BLaER1 (cell line): ENCODE results near the gene SGMS1.

Source experiments
- H3K27ac ChIP-seq: shearing (Covaris generic); formaldehyde crosslinking; 2 replicates; pipeline ENCODE4 v1.8.1; 2022
- H3K27me3 ChIP-seq: shearing (Covaris generic); formaldehyde crosslinking; 2 replicates; pipeline ENCODE4 v1.8.1; 2022
- H3K36me3 ChIP-seq: shearing (Covaris generic); formaldehyde crosslinking; 2 replicates; pipeline ENCODE4 v1.8.1; 2022
- H3K4me1 ChIP-seq: shearing (Covaris generic); formaldehyde crosslinking; 2 replicates; pipeline ENCODE4 v1.8.1; 2022
- H3K4me2 ChIP-seq: shearing (Covaris generic); formaldehyde crosslinking; 2 replicates; pipeline ENCODE4 v1.8.1; 2022
- H3K4me3 ChIP-seq: shearing (Covaris generic); formaldehyde crosslinking; 2 replicates; pipeline ENCODE4 v1.8.1; 2022
- H3K9ac ChIP-seq: shearing (Covaris generic); formaldehyde crosslinking; 2 replicates; pipeline ENCODE4 v1.8.1; 2022
- H3K9me3 ChIP-seq: shearing (Covaris generic); formaldehyde crosslinking; 2 replicates; pipeline ENCODE4 v1.8.1; 2022
- H4K20me1 ChIP-seq: shearing (Covaris generic); formaldehyde crosslinking; 2 replicates; pipeline ENCODE4 v1.8.1; 2022
- Cebpa-rat ChIP-seq: shearing (Covaris generic); IDR thresholded peaks from 2 replicates; pipeline ENCODE4 v1.8.1; 2022

The SGMS1 gene

GRCh38 chr10:50294582-50294981 is 329.2 kb downstream of the SGMS1 start:
- no peaks in the 10 kb centered on the region for H4K20me1 ChIP-seq
- H3K9ac ChIP-seq, result no peak overlapping the region

GRCh38 chr10:50293513-50294313 is 330.0 kb downstream of the SGMS1 start:
- no peak for TF ChIP-seq Cebpa-rat

More at GRCh38 chr10:50294582-50294981, 329.2 kb downstream of the SGMS1 start:
- no peak overlapping the region for H3K4me2 ChIP-seq
- H3K36me3 ChIP-seq, result no peaks in the 10 kb centered on the region
- no peaks in the 10 kb centered on the region for H3K27me3 ChIP-seq
- no peak overlapping the region for H3K27ac ChIP-seq
- H3K4me1 ChIP-seq, result 0 out of 2 replicates have a peak, but pooled peaks cover 6% of the 10 kb centered on the region
- TF ChIP-seq Cebpa-rat, result no peak
- H3K9me3 ChIP-seq, result peaks cover 11% of the 10 kb centered on the region; the same call in 1 of the 2 replicates
- no peak overlapping the region for H3K4me3 ChIP-seq

GRCh38 chr10:50291261-50291850 is 332.4 kb downstream of the SGMS1 start:
- Histone ChIP-seq H3K36me3 (no peaks in the 10 kb centered on the region), H4K20me1 (no peaks in the 10 kb centered on the region), H3K4me3 (no peak overlapping the region), H3K4me1 (peaks cover 16% of the 10 kb centered on the region), H3K4me2 (no peak overlapping the region), H3K27me3 (no peaks in the 10 kb centered on the region), H3K9me3 (no peaks in the 10 kb centered on the region), H3K27ac (no peak overlapping the region), H3K9ac (no peak overlapping the region)
- TF ChIP-seq Cebpa-rat, result no peak

More at GRCh38 chr10:50293513-50294313, 330.0 kb downstream of the SGMS1 start:
- H3K9ac ChIP-seq, result no peak overlapping the region
- H3K9me3 ChIP-seq, result peaks cover 10% of the 10 kb centered on the region; the same call in 1 of the 2 replicates
- no peak overlapping the region for H3K27ac ChIP-seq
- H3K27me3 ChIP-seq, result no peaks in the 10 kb centered on the region
- H3K4me3 ChIP-seq, result no peak overlapping the region
- no peak overlapping the region for H3K4me2 ChIP-seq
- no peaks in the 10 kb centered on the region for H3K36me3 ChIP-seq
- no peaks in the 10 kb centered on the region for H4K20me1 ChIP-seq
- 0 out of 2 replicates have a peak, but pooled peaks cover 6% of the 10 kb centered on the region for H3K4me1 ChIP-seq

- Histone ChIP-seq H3K4me3 (no peak overlapping the region), H3K4me1 (peaks cover 16% of the 10 kb centered on the region), H3K4me2 (no peak overlapping the region), H3K36me3 (no peaks in the 10 kb centered on the region), H4K20me1 (no peaks in the 10 kb centered on the region), H3K27me3 (no peaks in the 10 kb centered on the region), H3K9me3 (no peaks in the 10 kb centered on the region), H3K27ac (no peak overlapping the region), H3K9ac (no peak overlapping the region)
- TF ChIP-seq Cebpa-rat, result no peak
Measured at GRCh38 chr10:50289196-50289595, 334.6 kb downstream of the SGMS1 start.

GRCh38 chr10:50286996-50287803 is 336.6 kb downstream of the SGMS1 start:
- peak overlapping the region; percentile 22; the same call in 1 of the 2 replicates for H3K4me2 ChIP-seq
- peaks cover 16% of the 10 kb centered on the region for H3K4me1 ChIP-seq
- no peak overlapping the region for H3K9ac ChIP-seq
- no peak overlapping the region for H3K27ac ChIP-seq
- no peaks in the 10 kb centered on the region for H4K20me1 ChIP-seq
- TF ChIP-seq Cebpa-rat, result no peak
- H3K27me3 ChIP-seq, result no peaks in the 10 kb centered on the region
- no peaks in the 10 kb centered on the region for H3K9me3 ChIP-seq
- H3K36me3 ChIP-seq, result no peaks in the 10 kb centered on the region
- H3K4me3 ChIP-seq, result no peak overlapping the region

GRCh38 chr10:50286517-50286916 is 337.2 kb downstream of the SGMS1 start:
- H3K4me1 ChIP-seq, result peaks cover 14% of the 10 kb centered on the region
- no peak for TF ChIP-seq Cebpa-rat
- H3K9ac ChIP-seq, result no peak overlapping the region
- peak overlapping the region; percentile 22; the same call in 1 of the 2 replicates for H3K4me2 ChIP-seq
- H3K36me3 ChIP-seq, result no peaks in the 10 kb centered on the region
- H4K20me1 ChIP-seq, result no peaks in the 10 kb centered on the region
- H3K27me3 ChIP-seq, result no peaks in the 10 kb centered on the region
- H3K9me3 ChIP-seq, result no peaks in the 10 kb centered on the region
- no peak overlapping the region for H3K27ac ChIP-seq
- no peak overlapping the region for H3K4me3 ChIP-seq

GRCh38 chr10:50281967-50282522 is 341.7 kb downstream of the SGMS1 start:
- H3K4me2 ChIP-seq, result no peak overlapping the region
- TF ChIP-seq Cebpa-rat, result no peak

GRCh38 chr10:50281210-50281966 is 342.4 kb downstream of the SGMS1 start:
- no peaks in the 10 kb centered on the region for H4K20me1 ChIP-seq
- H3K9me3 ChIP-seq, result no peaks in the 10 kb centered on the region
- H3K4me1 ChIP-seq, result peaks cover under 1% of the 10 kb centered on the region
- H3K9ac ChIP-seq, result no peak overlapping the region
- no peaks in the 10 kb centered on the region for H3K36me3 ChIP-seq
- no peak for TF ChIP-seq Cebpa-rat
- H3K4me3 ChIP-seq, result no peak overlapping the region
- H3K27ac ChIP-seq, result no peak overlapping the region
- no peaks in the 10 kb centered on the region for H3K27me3 ChIP-seq
- H3K4me2 ChIP-seq, result no peak overlapping the region

More at GRCh38 chr10:50281967-50282522, 341.7 kb downstream of the SGMS1 start:
- H3K9me3 ChIP-seq, result no peaks in the 10 kb centered on the region
- H3K27me3 ChIP-seq, result no peaks in the 10 kb centered on the region
- no peak overlapping the region for H3K27ac ChIP-seq
- H3K9ac ChIP-seq, result no peak overlapping the region
- H3K4me3 ChIP-seq, result no peak overlapping the region
- H3K4me1 ChIP-seq, result peaks cover 7% of the 10 kb centered on the region
- H3K36me3 ChIP-seq, result no peaks in the 10 kb centered on the region
- no peaks in the 10 kb centered on the region for H4K20me1 ChIP-seq
